Measurements from ENCODE around the gene DIAPH3. TPM values are rescaled to one million over a fixed set of nuclear protein-coding genes. Genes with fewer than 3 reads are reported as not detected.

DIAPH3 gene
- total and polyA plus RNA-seq, 4 donors, result 0.35 to 6.7 (median 1.1) TPM

GRCh38 chr13:59653916-59654315 lies 509.8 kb downstream of the DIAPH3 start:
- Histone ChIP-seq H3K36me3 (ENCODE audit: control insufficient read depth in 4 of 4, insufficient read depth in 4 of 4, low read length in 4 of 4) (no peaks in the 10 kb centered on the region), H3K9ac (ENCODE audit: insufficient read depth in 1 of 2, low read length in 2 of 2) (no peak overlapping the region), H3K4me3 (no peak overlapping the region), H3K27ac (ENCODE audit: low read depth in 1 of 2, low read length in 1 of 2) (no peak overlapping the region), H3K9me3 (ENCODE audit: control insufficient read depth in 4 of 4, insufficient read depth in 3 of 4, low read length in 3 of 4) (no peaks in the 10 kb centered on the region), H3K27me3 (ENCODE audit: control insufficient read depth in 3 of 3, insufficient read depth in 3 of 3, low read length in 2 of 3) (no peaks in the 10 kb centered on the region), H3K4me1 (ENCODE audit: control insufficient read depth in 5 of 5, insufficient read depth in 5 of 5, low read length in 5 of 5) (peaks cover 0 to 4% (median 0%) of the 10 kb centered on the region in 5 donors)
- WGBS, 2 donors, result 94 to 99% methylated on average over 2 of the region's 2 CpGs
- ATAC-seq (ENCODE audit: insufficient read depth, low FRiP score) (no peak), DNase-seq (no peak)
- no peak for TF ChIP-seq CTCF (IDR thresholded peaks at IDR 0.05; ENCODE audit: control extremely low read depth, extremely low read depth)

- DNase-seq (no peak), ATAC-seq (ENCODE audit: insufficient read depth, low FRiP score) (no peak)
- WGBS, 2 donors, result 92% methylated on average over 5 of the region's 5 CpGs
- H3K9ac ChIP-seq (ENCODE audit: insufficient read depth in 1 of 2, low read length in 2 of 2), result no peak overlapping the region
- no peak overlapping the region for H3K4me3 ChIP-seq
- H3K27me3 ChIP-seq (ENCODE audit: control insufficient read depth in 3 of 3, insufficient read depth in 3 of 3, low read length in 2 of 3), result no peaks in the 10 kb centered on the region
- H3K9me3 ChIP-seq (ENCODE audit: control insufficient read depth in 4 of 4, insufficient read depth in 3 of 4, low read length in 3 of 4), result no peaks in the 10 kb centered on the region
- no peaks in the 10 kb centered on the region for H3K36me3 ChIP-seq (ENCODE audit: control insufficient read depth in 4 of 4, insufficient read depth in 4 of 4, low read length in 4 of 4)
- no peak overlapping the region for H3K27ac ChIP-seq (ENCODE audit: low read depth in 1 of 2, low read length in 1 of 2)
- H3K4me1 ChIP-seq (ENCODE audit: control insufficient read depth in 5 of 5, insufficient read depth in 5 of 5, low read length in 5 of 5), result no peaks in the 10 kb centered on the region
- no peak for TF ChIP-seq CTCF (IDR thresholded peaks at IDR 0.05; ENCODE audit: control extremely low read depth, extremely low read depth)
Measured at GRCh38 chr13:59651479-59651878, 512.2 kb downstream of the DIAPH3 start.

GRCh38 chr13:59643906-59644626 lies 519.7 kb downstream of the DIAPH3 start:
- no peak overlapping the region for H3K4me3 ChIP-seq
- H3K27me3 ChIP-seq (ENCODE audit: control insufficient read depth in 3 of 3, insufficient read depth in 3 of 3, low read length in 2 of 3), result no peaks in the 10 kb centered on the region
- no peaks in the 10 kb centered on the region for H3K36me3 ChIP-seq (ENCODE audit: control insufficient read depth in 4 of 4, insufficient read depth in 4 of 4, low read length in 4 of 4)
- H3K9me3 ChIP-seq (ENCODE audit: control insufficient read depth in 4 of 4, insufficient read depth in 3 of 4, low read length in 3 of 4), result peaks cover 0 to 1% (median 0%) of the 10 kb centered on the region in 4 donors
- DNase-seq, result no peak
- H3K9ac ChIP-seq (ENCODE audit: insufficient read depth in 1 of 2, low read length in 2 of 2), result no peak overlapping the region
- no peak for TF ChIP-seq CTCF (IDR thresholded peaks at IDR 0.05; ENCODE audit: control extremely low read depth, extremely low read depth)
- WGBS, 2 donors, result 19 to 59% methylated on average over 3 of the region's 3 CpGs
- H3K27ac ChIP-seq (ENCODE audit: low read depth in 1 of 2, low read length in 1 of 2), result no peak overlapping the region
- H3K4me1 ChIP-seq (ENCODE audit: control insufficient read depth in 5 of 5, insufficient read depth in 5 of 5, low read length in 5 of 5), result peaks cover 0 to under 1% (median 0%) of the 10 kb centered on the region in 5 donors
- no peak for ATAC-seq (ENCODE audit: insufficient read depth, low FRiP score)
